ENCODE data around the gene ACYP1. TPM values are rescaled to one million over a fixed set of nuclear protein-coding genes. Genes with fewer than 3 reads are reported as not detected.

ACYP1 gene
- total RNA-seq, 1 experiment from 2014 or later, result 11.7 TPM

DNA sequence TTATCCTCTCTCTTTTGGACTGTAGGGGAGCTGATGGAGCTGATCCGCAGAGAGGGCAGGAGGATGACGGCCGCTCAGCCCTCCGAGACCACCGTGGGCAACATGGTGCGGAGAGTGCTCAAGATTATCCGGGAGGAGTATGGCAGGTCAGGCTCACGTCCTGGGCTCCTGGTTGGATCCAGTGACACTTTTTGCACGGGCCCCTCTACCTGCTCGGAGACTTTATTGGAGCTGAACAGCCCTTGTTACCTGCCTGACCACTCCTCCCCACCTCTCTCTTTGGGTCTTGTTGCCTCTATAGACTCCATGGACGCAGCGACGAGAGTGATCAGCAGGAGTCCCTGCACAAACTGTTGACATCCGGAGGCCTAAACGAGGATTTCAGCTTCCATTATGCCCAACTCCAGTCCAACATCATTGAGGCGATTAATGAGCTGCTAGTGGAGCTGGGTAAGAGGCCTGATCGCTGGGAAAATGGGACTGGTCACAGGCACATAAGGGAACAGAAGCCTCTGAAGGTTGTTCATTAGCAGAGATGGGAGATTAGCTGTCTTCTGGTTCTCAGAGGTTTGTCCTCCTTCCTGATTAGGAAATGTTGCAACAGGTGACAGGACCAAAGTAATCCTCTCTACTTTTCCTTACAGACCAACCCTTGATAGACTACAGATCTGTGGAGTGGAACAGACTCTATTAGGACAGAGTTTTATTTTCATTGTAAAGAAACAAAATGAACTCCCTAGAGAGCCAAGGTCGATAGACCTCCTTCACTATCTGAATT is 60.4 kb downstream of the ACYP1 start:
- Mint-ChIP-seq H3K27ac (ENCODE audit: low read depth, unreplicated experiment) (peak overlapping the region; percentile 72), H3K4me3 (ENCODE audit: unreplicated experiment) (peak overlapping the region; percentile 94), H3K9me3 (ENCODE audit: unreplicated experiment) (no peaks in the 10 kb centered on the region), H3K36me3 (ENCODE audit: insufficient read depth, unreplicated experiment) (peaks cover 50% of the 10 kb centered on the region), H3K4me1 (ENCODE audit: insufficient read depth, unreplicated experiment) (peaks cover 16% of the 10 kb centered on the region), H3K27me3 (ENCODE audit: insufficient read depth, unreplicated experiment) (no peaks in the 10 kb centered on the region)
- ChIA-PET CTCF (interaction anchor here (0.7 to 1.6 kb wide), 9 partner anchors 9 to 125 kb away, joined by 3 to 6 read pairs (median 5); no protein-coding TSS in a partner anchor), POLR2A (interaction anchor here (0.6 to 2.9 kb wide), 18 partner anchors 10 to 577 kb away, joined by 3 to 18 read pairs (median 4); partner anchors contain the start of genes ACYP1, MLH3 and ZC2HC1C)
- intact Hi-C loops (cut with micrococcal nuclease), result loop anchor here (5.0 kb wide), 1 partner anchor 56 kb away; no protein-coding TSS in a partner anchor
- TF ChIP-seq, protein P1, sequence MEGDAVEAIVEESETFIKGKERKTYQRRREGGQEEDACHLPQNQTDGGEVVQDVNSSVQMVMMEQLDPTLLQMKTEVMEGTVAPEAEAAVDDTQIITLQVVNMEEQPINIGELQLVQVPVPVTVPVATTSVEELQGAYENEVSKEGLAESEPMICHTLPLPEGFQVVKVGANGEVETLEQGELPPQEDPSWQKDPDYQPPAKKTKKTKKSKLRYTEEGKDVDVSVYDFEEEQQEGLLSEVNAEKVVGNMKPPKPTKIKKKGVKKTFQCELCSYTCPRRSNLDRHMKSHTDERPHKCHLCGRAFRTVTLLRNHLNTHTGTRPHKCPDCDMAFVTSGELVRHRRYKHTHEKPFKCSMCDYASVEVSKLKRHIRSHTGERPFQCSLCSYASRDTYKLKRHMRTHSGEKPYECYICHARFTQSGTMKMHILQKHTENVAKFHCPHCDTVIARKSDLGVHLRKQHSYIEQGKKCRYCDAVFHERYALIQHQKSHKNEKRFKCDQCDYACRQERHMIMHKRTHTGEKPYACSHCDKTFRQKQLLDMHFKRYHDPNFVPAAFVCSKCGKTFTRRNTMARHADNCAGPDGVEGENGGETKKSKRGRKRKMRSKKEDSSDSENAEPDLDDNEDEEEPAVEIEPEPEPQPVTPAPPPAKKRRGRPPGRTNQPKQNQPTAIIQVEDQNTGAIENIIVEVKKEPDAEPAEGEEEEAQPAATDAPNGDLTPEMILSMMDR (IDR thresholded peaks at IDR 0.05; ENCODE audit: unreplicated experiment), result no peak
- DNase-seq (ENCODE audit: unreplicated experiment), result no peak
- TSS peak; percentile 63 for BruUV-seq (replicated peaks)

Other genes with a start within 250 kb of the ACYP1 start
- gene PROX2, start 187.9 kb downstream of the ACYP1 start, total RNA-seq (2022), result not detected in 2 replicates
- gene DLST, start 182.1 kb downstream of the ACYP1 start, total RNA-seq (2022), result 114 and 139 TPM in 2 replicates
- 8.8 and 12.3 TPM in 2 replicates for gene RPS6KL1, start 140.8 kb downstream of the ACYP1 start, total RNA-seq (2022)
- 1.3 and 2.1 TPM in 2 replicates for gene PGF, start 108.4 kb downstream of the ACYP1 start, total RNA-seq (2022)
- 53.8 and 57.9 TPM in 2 replicates for gene EIF2B2, start 61.1 kb downstream of the ACYP1 start, total RNA-seq (2022)
- gene MLH3, start 12.6 kb downstream of the ACYP1 start, total RNA-seq (2022), result 28.2 and 29.9 TPM in 2 replicates
- 1.3 and 2.2 TPM in 2 replicates for gene ZC2HC1C, start 5.6 kb upstream of the ACYP1 start, total RNA-seq (2022)
- gene NEK9, start 63.0 kb upstream of the ACYP1 start, total RNA-seq (2022), result 112 and 113 TPM in 2 replicates
- gene TMED10, start 112.6 kb upstream of the ACYP1 start, total RNA-seq (2022), result 454 and 526 TPM in 2 replicates
- 73.1 and 139 TPM in 2 replicates for gene FOS, start 214.8 kb upstream of the ACYP1 start, total RNA-seq (2022)

All from MCF 10A (cell line).